Endodermal cell (in vitro differentiated cells): Measurements from ENCODE around the gene PLEKHJ1. TPM values are rescaled to one million over a fixed set of nuclear protein-coding genes. Genes with fewer than 3 reads are reported as not detected.

Experiments
- DNase-seq: peaks from one replicate; pipeline ENCODE4 v3.0.0-alpha.2; 2017
- H3K27ac ChIP-seq: 2 replicates; pipeline ENCODE4 v1.5.1; 2013; ENCODE audit warnings: mild to moderate bottlenecking, low read depth, low read length, moderate library complexity
- H3K27me3 ChIP-seq: 2 replicates; pipeline ENCODE4 v1.6.1; 2013; ENCODE audit warnings: mild to moderate bottlenecking, low read length, moderate library complexity; ENCODE audit not compliant: insufficient read depth, control insufficient read depth, poor library complexity, severe bottlenecking
- H3K36me3 ChIP-seq: 2 replicates; pipeline ENCODE4 v1.7.0; 2013; ENCODE audit warnings: mild to moderate bottlenecking, low read length, moderate library complexity; ENCODE audit not compliant: control insufficient read depth, insufficient read depth
- H3K4me1 ChIP-seq: one replicate; pipeline ENCODE4 v1.7.0; 2013; ENCODE audit warnings: low read length; ENCODE audit not compliant: control insufficient read depth, insufficient read depth
- H3K4me3 ChIP-seq: 2 replicates; pipeline ENCODE4 v1.5.1; 2013; ENCODE audit warnings: mild to moderate bottlenecking, low read length, moderate library complexity
- H3K9ac ChIP-seq: 2 replicates; pipeline ENCODE4 v1.6.1; 2013; ENCODE audit warnings: mild to moderate bottlenecking, low read length, moderate library complexity; ENCODE audit not compliant: poor library complexity, severe bottlenecking; ENCODE audit errors: extremely low read depth
- H3K9me3 ChIP-seq: 2 replicates; pipeline ENCODE4 v1.6.1; 2013; ENCODE audit warnings: mild to moderate bottlenecking, low read length, moderate library complexity; ENCODE audit not compliant: control insufficient read depth
- H3K27ac Mint-ChIP-seq: 2 replicates; pipeline ENCODE4 v1.8.0; 2020; ENCODE audit warnings: mixed read lengths
- H3K27me3 Mint-ChIP-seq: 2 replicates; pipeline ENCODE4 v1.8.0; 2021; ENCODE audit warnings: mild to moderate bottlenecking, mixed read lengths; ENCODE audit not compliant: insufficient read depth
- H3K36me3 Mint-ChIP-seq: 2 replicates; pipeline ENCODE4 v1.8.0; 2020; ENCODE audit warnings: low read depth, mixed read lengths
- H3K4me1 Mint-ChIP-seq: 2 replicates; pipeline ENCODE4 v1.8.0; 2020; ENCODE audit warnings: mixed read lengths
- H3K4me3 Mint-ChIP-seq: 2 replicates; pipeline ENCODE4 v1.8.0; 2020; ENCODE audit warnings: mild to moderate bottlenecking, moderate library complexity, mixed read lengths
- H3K9me3 Mint-ChIP-seq: 2 replicates; pipeline ENCODE4 v1.8.0; 2020; ENCODE audit warnings: mild to moderate bottlenecking, mixed read lengths
- CTCF ChIP-seq: fragments of 200-600 bp; sonication (generic); conservative IDR thresholded peaks from 2 replicates; pipeline ENCODE4 v1.5.0; 2021; ENCODE audit warnings: antibody characterized with exemption, mild to moderate bottlenecking
- WGBS, 2 experiments: methylation state at CpG; one replicate each; pipeline versions ENCODE4 v1.1.5 to v1.1.7; 2013; ENCODE audit warnings: missing lambda C conversion rate in 2 of 2, mixed read lengths in 1 of 2; ENCODE audit not compliant: insufficient coverage in 1 of 2, insufficient read length in 1 of 2; 5-methylcytosine and 5-hydroxymethylcytosine counted together
- total RNA-seq, 2 donors: library from RNA; stranded (reverse); fragmentation: NEBNext Ultra II Directional in 1 of 2; extraction: Animal tissue kit (Norgen Biotek cat#: 25700) in 1 of 2; gene quantifications; 2 replicates in 1 of 2; 3 replicates in 1 of 2; pipeline ENCODE4 v1.2.1, GENCODE V29; 2021

Gene PLEKHJ1
- total RNA-seq, 2 donors from 2014 or later: 146 to 192 TPM

GRCh38 chr19:2199861-2200623 is 36.1 kb downstream of the PLEKHJ1 start:
- no peak overlapping the region for H3K4me3 ChIP-seq
- no peaks in the 10 kb centered on the region for H3K9me3 ChIP-seq
- no peak overlapping the region for H3K27ac Mint-ChIP-seq
- peaks cover 16% of the 10 kb centered on the region for H3K36me3 ChIP-seq
- peaks cover 23% of the 10 kb centered on the region for H3K36me3 Mint-ChIP-seq
- no peaks in the 10 kb centered on the region for H3K27me3 ChIP-seq
- no peak overlapping the region for H3K4me3 Mint-ChIP-seq
- H3K9me3 Mint-ChIP-seq: no peaks in the 10 kb centered on the region
- no peaks in the 10 kb centered on the region for H3K4me1 ChIP-seq
- no peaks in the 10 kb centered on the region for H3K27me3 Mint-ChIP-seq
- no peak overlapping the region for H3K9ac ChIP-seq
- WGBS, 2 experiments: 94 to 98% methylated on average over 18 to 37 of the region's 37 CpGs
- no peak for TF ChIP-seq CTCF
- H3K27ac ChIP-seq: peak overlapping the region; percentile 72
- H3K4me1 Mint-ChIP-seq: no peaks in the 10 kb centered on the region
- no peak for DNase-seq

GRCh38 chr19:2199215-2199614 is 36.9 kb downstream of the PLEKHJ1 start:
- Mint-ChIP-seq H3K36me3 (peaks cover 18% of the 10 kb centered on the region), H3K9me3 (no peaks in the 10 kb centered on the region), H3K27ac (peak overlapping the region; percentile 86), H3K27me3 (no peaks in the 10 kb centered on the region), H3K4me3 (no peak overlapping the region), H3K4me1 (no peaks in the 10 kb centered on the region)
- TF ChIP-seq CTCF: peak; percentile 86
- peak; percentile 89 for DNase-seq
- Histone ChIP-seq H3K27ac (peak overlapping the region; percentile 68), H3K9me3 (no peaks in the 10 kb centered on the region), H3K4me3 (no peak overlapping the region), H3K27me3 (no peaks in the 10 kb centered on the region), H3K36me3 (peaks cover 11% of the 10 kb centered on the region), H3K9ac (no peak overlapping the region), H3K4me1 (no peaks in the 10 kb centered on the region)
- WGBS, 2 experiments: 83 to 90% methylated on average over 6 to 18 of the region's 18 CpGs

- Histone ChIP-seq H3K4me3 (no peak overlapping the region), H3K4me1 (no peaks in the 10 kb centered on the region), H3K9me3 (no peaks in the 10 kb centered on the region), H3K36me3 (peaks cover 11% of the 10 kb centered on the region), H3K27me3 (no peaks in the 10 kb centered on the region), H3K9ac (no peak overlapping the region), H3K27ac (peak overlapping the region; percentile 68)
- no peaks in the 10 kb centered on the region for H3K27me3 Mint-ChIP-seq
- H3K36me3 Mint-ChIP-seq: peaks cover 20% of the 10 kb centered on the region
- H3K27ac Mint-ChIP-seq: peak overlapping the region; percentile 86
- no peaks in the 10 kb centered on the region for H3K4me1 Mint-ChIP-seq
- 91 to 98% methylated on average over 18 to 22 of the region's 22 CpGs for WGBS, 2 experiments
- H3K9me3 Mint-ChIP-seq: no peaks in the 10 kb centered on the region
- TF ChIP-seq CTCF: no peak
- H3K4me3 Mint-ChIP-seq: no peak overlapping the region
- DNase-seq: no peak
These were observed 37.8 kb downstream of the PLEKHJ1 start for GRCh38 chr19:2198317-2198716.
